Spinal cord (tissue), 4 donors: ENCODE results near the gene NPLOC4. TPM values are rescaled to one million over a fixed set of nuclear protein-coding genes. Genes with fewer than 3 reads are reported as not detected.

Experiments used
- polyA plus RNA-seq, 2 donors: library from polyadenylated mRNA; unstranded; fragments of 120-200 nt; gene quantifications; one replicate each; pipeline ENCODE4 v1.2.1, GENCODE V29; 2013; ENCODE audit not compliant: insufficient read length in 2 of 2
- small RNA-seq: library from RNA; depleted of rRNA; stranded (forward); fragments of <200 nt; gene quantifications from one replicate; pipeline ENCODE3, GENCODE V24; 2014; ENCODE audit warnings: low replicate concordance
- total RNA-seq, 2 donors: library from RNA; depleted of rRNA in 1 of 2; stranded (reverse); fragments of 120-200 nt in 1 of 2; fragments of >200 nt in 1 of 2; gene quantifications; one replicate each; pipeline versions ENCODE4 v1.2.3 to v1.2.4, GENCODE V29; 2013 to 2014

NPLOC4 gene
- total and polyA plus RNA-seq, 4 donors, result 38.8 to 60.6 (median 43.1) TPM

Small RNA genes lying within 50 kb of the gene (small RNA-seq; reads per million reads assigned to genes)
- not detected for gene RF00019

Other genes with a start within 250 kb of the NPLOC4 start
- 10 to 100 TPM in 1 of 2 donors, 1 to 10 TPM in 1; 9.3 to 10.3 TPM for gene BAHCC1, start 241.7 kb downstream of the NPLOC4 start, total RNA-seq
- gene BAHCC1, start 241.7 kb downstream of the NPLOC4 start, polyA plus RNA-seq, result 10 to 100 TPM; 30.7 to 33.4 TPM
- gene ACTG1, start 124.3 kb downstream of the NPLOC4 start, total RNA-seq, result 1,000 to 10,000 TPM; 1,777 to 2,883 TPM
- 1,000 to 10,000 TPM; 3,154 to 3,460 TPM for gene ACTG1, start 124.3 kb downstream of the NPLOC4 start, polyA plus RNA-seq
- gene FSCN2, start 108.7 kb downstream of the NPLOC4 start, total RNA-seq, result 1 to 10 TPM in 1 of 2 donors, under 1 TPM in 1; 0.89 to 1.7 TPM
- 1 to 10 TPM; 1.5 to 3.1 TPM for gene FSCN2, start 108.7 kb downstream of the NPLOC4 start, polyA plus RNA-seq
- 10 to 100 TPM; 16.9 to 22.8 TPM for gene FAAP100, start 84.8 kb downstream of the NPLOC4 start, total RNA-seq
- 10 to 100 TPM; 55.5 to 70.9 TPM for gene FAAP100, start 84.8 kb downstream of the NPLOC4 start, polyA plus RNA-seq
- gene TSPAN10, start 84 bp upstream of the NPLOC4 start, total RNA-seq, result 1 to 10 TPM in 1 of 2 donors, under 1 TPM in 1; 0.69 to 1.3 TPM
- 1 to 10 TPM; 1.2 to 1.6 TPM for gene TSPAN10, start 84 bp upstream of the NPLOC4 start, polyA plus RNA-seq
- gene PDE6G, start 19.4 kb upstream of the NPLOC4 start, total RNA-seq, result 1 to 10 TPM in 1 of 2 donors, not detected in 1; 3.7 TPM
- 1 to 10 TPM; 1.9 to 2.0 TPM for gene PDE6G, start 19.4 kb upstream of the NPLOC4 start, polyA plus RNA-seq
- 10 to 100 TPM; 10.1 to 35.6 TPM for gene OXLD1, start 29.5 kb upstream of the NPLOC4 start, total RNA-seq
- 10 to 100 TPM; 20.9 to 27.1 TPM for gene OXLD1, start 29.5 kb upstream of the NPLOC4 start, polyA plus RNA-seq
- gene CCDC137, start 29.6 kb upstream of the NPLOC4 start, total RNA-seq, result 10 to 100 TPM in 1 of 2 donors, 1 to 10 TPM in 1; 3.9 to 11.9 TPM
- gene CCDC137, start 29.6 kb upstream of the NPLOC4 start, polyA plus RNA-seq, result 10 to 100 TPM; 21.1 to 25.9 TPM
- 10 to 100 TPM; 43.2 to 57.1 TPM for gene ARL16, start 46.7 kb upstream of the NPLOC4 start, total RNA-seq
- gene ARL16, start 46.7 kb upstream of the NPLOC4 start, polyA plus RNA-seq, result 10 to 100 TPM; 64.8 to 69.1 TPM
- 10 to 100 TPM; 37.9 to 66.7 TPM for gene HGS, start 46.9 kb upstream of the NPLOC4 start, total RNA-seq
- 100 to 1,000 TPM; 107 to 128 TPM for gene HGS, start 46.9 kb upstream of the NPLOC4 start, polyA plus RNA-seq
- 10 to 100 TPM in 1 of 2 donors, 1 to 10 TPM in 1; 9.2 to 10.7 TPM for gene MRPL12, start 66.3 kb upstream of the NPLOC4 start, total RNA-seq
- gene MRPL12, start 66.3 kb upstream of the NPLOC4 start, polyA plus RNA-seq, result 10 to 100 TPM; 74.5 to 76.0 TPM
- 10 to 100 TPM in 1 of 2 donors, 1 to 10 TPM in 1; 6.1 to 10.4 TPM for gene SLC25A10, start 75.2 kb upstream of the NPLOC4 start, total RNA-seq
- gene SLC25A10, start 75.2 kb upstream of the NPLOC4 start, polyA plus RNA-seq, result 10 to 100 TPM; 14.1 to 15.2 TPM
- gene GCGR, start 167.0 kb upstream of the NPLOC4 start, total RNA-seq, result under 1 TPM; 0.50 to 0.99 TPM
- 1 to 10 TPM in 1 of 2 donors, not detected in 1; 1.3 TPM for gene GCGR, start 167.0 kb upstream of the NPLOC4 start, polyA plus RNA-seq
- 100 to 1,000 TPM in 1 of 2 donors, 10 to 100 TPM in 1; 51.0 to 146 TPM for gene MCRIP1, start 196.2 kb upstream of the NPLOC4 start, total RNA-seq
- gene MCRIP1, start 196.2 kb upstream of the NPLOC4 start, polyA plus RNA-seq, result 100 to 1,000 TPM; 216 to 234 TPM
- gene PPP1R27, start 197.9 kb upstream of the NPLOC4 start, total RNA-seq, result under 1 TPM in 1 of 2 donors, not detected in 1; 0.17 TPM
- gene PPP1R27, start 197.9 kb upstream of the NPLOC4 start, polyA plus RNA-seq, result under 1 TPM in 1 of 2 donors, not detected in 1; 0.18 TPM
- gene P4HB, start 223.4 kb upstream of the NPLOC4 start, total RNA-seq, result 100 to 1,000 TPM; 143 to 443 TPM
- 100 to 1,000 TPM; 254 to 311 TPM for gene P4HB, start 223.4 kb upstream of the NPLOC4 start, polyA plus RNA-seq
- gene ARHGDIA, start 234.2 kb upstream of the NPLOC4 start, total RNA-seq, result 100 to 1,000 TPM in 1 of 2 donors, 10 to 100 TPM in 1; 46.6 to 158 TPM
- 100 to 1,000 TPM; 318 to 319 TPM for gene ARHGDIA, start 234.2 kb upstream of the NPLOC4 start, polyA plus RNA-seq